ENCODE results near the gene POLR3B. TPM values are rescaled to one million over a fixed set of nuclear protein-coding genes. Genes with fewer than 3 reads are reported as not detected.

The POLR3B gene
- total and polyA plus RNA-seq, 2 of the 13 experiments (the other 11 are each of a cell fraction or from before 2014, with no cell fraction given) = 4.8 to 13.1 TPM

GRCh38 chr12:106323537-106323936 lies 34.0 kb upstream of the POLR3B start (continued):
- no peak for TF ChIP-seq ZNF333 (CRISPR knock-in tag; IDR thresholded peaks at IDR 0.05; ENCODE audit: borderline replicate concordance)
- no peak for TF ChIP-seq SRY (CRISPR knock-in tag; IDR thresholded peaks at IDR 0.05)

DNA sequence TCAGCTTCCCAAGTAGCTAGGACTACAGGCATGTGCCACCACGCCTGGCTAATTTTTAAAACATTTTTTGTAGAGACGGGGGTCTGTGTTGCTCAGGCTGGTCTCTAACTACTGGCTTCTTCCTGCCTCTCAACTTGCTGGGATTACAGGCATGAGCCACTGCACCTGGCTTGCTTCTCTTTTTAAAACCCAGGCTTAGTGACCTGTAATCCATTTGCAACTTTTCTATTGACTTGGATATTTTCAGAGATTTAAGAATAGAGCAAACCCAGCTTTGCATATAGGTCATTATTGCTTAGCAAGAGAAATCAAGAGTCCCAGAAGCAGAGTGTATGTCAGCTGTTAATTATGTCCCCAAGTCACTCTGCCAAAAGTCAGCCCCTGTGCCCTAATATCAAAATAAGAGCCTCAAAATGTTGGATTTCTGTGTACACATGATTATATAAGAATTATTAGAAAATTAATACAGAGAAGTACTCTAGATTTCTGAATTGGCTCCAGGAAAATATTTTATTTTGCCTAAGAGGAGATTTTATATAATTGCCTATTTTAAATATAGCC lies 30.2 kb upstream of the POLR3B start:
- H3K4me3 ChIP-seq (replicated peaks in 1 of 3; ENCODE audit: insufficient read depth in 1 of 3, low read depth in 2 of 3, low read length in 3 of 3) = no peak overlapping the region
- no TSS peak for BruUV-seq (replicated peaks)
- H3K4me2 ChIP-seq (ENCODE audit: low read depth, low read length) = no peak overlapping the region
- ATAC-seq (no peak), DNase-seq (ENCODE audit: low spot score) (no peak), FAIRE-seq (no peak)
- in situ Hi-C loops (cut with HindIII; ENCODE audit: extremely low pct_ligation_motif_present, low pct_unique_long_range_greater_than_20kb) (no loop called here), intact Hi-C loops (cut with micrococcal nuclease; ENCODE audit: unreplicated experiment) (no loop called here)
- H2AFZ ChIP-seq (ENCODE audit: low read length) = no peak overlapping the region
- H4K20me1 ChIP-seq (ENCODE audit: insufficient read depth, low read length) = no peaks in the 10 kb centered on the region
- ChIA-PET POLR2A (no interaction called here), CTCF (ENCODE audit: low intra/inter-chr PET ratio, low total read pairs) (no interaction called here)
- no peak overlapping the region for H3K9ac ChIP-seq (ENCODE audit: insufficient read depth, low read depth, low read length)
- no peaks in the 10 kb centered on the region for H3K27me3 ChIP-seq (ENCODE audit: control insufficient read depth in 1 of 2, insufficient read depth in 2 of 2, low read length in 2 of 2)
- H3K79me2 ChIP-seq (ENCODE audit: insufficient read depth, low read length) = no peaks in the 10 kb centered on the region
- H3K27ac ChIP-seq (ENCODE audit: extremely low read length, insufficient read depth, low read length) = no peak overlapping the region
- no peaks in the 10 kb centered on the region for H3K9me3 ChIP-seq (ENCODE audit: low read length)
- TF ChIP-seq PRPF4 (IDR thresholded peaks at IDR 0.05; ENCODE audit: low read depth, low read length, poor library complexity, severe bottlenecking) (no peak), NFKBIZ (CRISPR knock-in tag; IDR thresholded peaks at IDR 0.05) (no peak), NR0B2 (CRISPR knock-in tag; IDR thresholded peaks at IDR 0.05) (no peak), ZBTB33 (CRISPR knock-in tag; IDR thresholded peaks at IDR 0.05) (no peak), ZNF563 (CRISPR knock-in tag; IDR thresholded peaks at IDR 0.05) (no peak)
- TF ChIP-seq, protein P1, sequence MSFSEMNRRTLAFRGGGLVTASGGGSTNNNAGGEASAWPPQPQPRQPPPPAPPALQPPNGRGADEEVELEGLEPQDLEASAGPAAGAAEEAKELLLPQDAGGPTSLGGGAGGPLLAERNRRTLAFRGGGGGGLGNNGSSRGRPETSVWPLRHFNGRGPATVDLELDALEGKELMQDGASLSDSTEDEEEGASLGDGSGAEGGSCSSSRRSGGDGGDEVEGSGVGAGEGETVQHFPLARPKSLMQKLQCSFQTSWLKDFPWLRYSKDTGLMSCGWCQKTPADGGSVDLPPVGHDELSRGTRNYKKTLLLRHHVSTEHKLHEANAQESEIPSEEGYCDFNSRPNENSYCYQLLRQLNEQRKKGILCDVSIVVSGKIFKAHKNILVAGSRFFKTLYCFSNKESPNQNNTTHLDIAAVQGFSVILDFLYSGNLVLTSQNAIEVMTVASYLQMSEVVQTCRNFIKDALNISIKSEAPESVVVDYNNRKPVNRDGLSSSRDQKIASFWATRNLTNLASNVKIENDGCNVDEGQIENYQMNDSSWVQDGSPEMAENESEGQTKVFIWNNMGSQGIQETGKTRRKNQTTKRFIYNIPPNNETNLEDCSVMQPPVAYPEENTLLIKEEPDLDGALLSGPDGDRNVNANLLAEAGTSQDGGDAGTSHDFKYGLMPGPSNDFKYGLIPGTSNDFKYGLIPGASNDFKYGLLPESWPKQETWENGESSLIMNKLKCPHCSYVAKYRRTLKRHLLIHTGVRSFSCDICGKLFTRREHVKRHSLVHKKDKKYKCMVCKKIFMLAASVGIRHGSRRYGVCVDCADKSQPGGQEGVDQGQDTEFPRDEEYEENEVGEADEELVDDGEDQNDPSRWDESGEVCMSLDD (CRISPR knock-in tag; IDR thresholded peaks at IDR 0.05; ENCODE audit: borderline replicate concordance) = no peak
- WGBS (ENCODE audit: low lambda C conversion rate) = 91% methylated on average over 2 of the region's 2 CpGs
- H3K36me3 ChIP-seq (replicated peaks in 1 of 2; ENCODE audit: control insufficient read depth in 1 of 2, insufficient read depth in 2 of 2, low read length in 2 of 2) = peaks cover 0 to 2% of the 10 kb centered on the region in 2 experiments; a peak in 2 of 5 replicates
- H3K4me1 ChIP-seq (ENCODE audit: insufficient read depth, low read length) = no peaks in the 10 kb centered on the region
